Skin epidermis (tissue), 12 donors: ENCODE data around the gene SYTL3.
"Not testable (repeated sequence)": the region's sequence is repeated elsewhere in the genome, so short reads cannot be mapped to it uniquely, and the experiment has no call there.

Experiments
- H3K27ac ChIP-seq, 21 experiments: fragments of 200-600 bp; sonication (generic) in 11 of 21; one replicate each; pipeline ENCODE4 v1.5.0; 2020; ENCODE audit warnings: mild to moderate bottlenecking in 3 of 21, inconsistent platforms in 2 of 21, moderate library complexity in 2 of 21
- H3K4me3 ChIP-seq, 7 experiments: fragments of 200-600 bp; sonication (generic) in 2 of 7; one replicate each; pipeline ENCODE4 v1.5.0; 2020; ENCODE audit warnings: inconsistent platforms in 2 of 7, mild to moderate bottlenecking in 2 of 7, moderate library complexity in 1 of 7

The SYTL3 gene

GRCh38 chr6:158677906-158678578 is 28.2 kb downstream of the SYTL3 start:
- no peak overlapping the region for H3K4me3 ChIP-seq
- H3K27ac ChIP-seq, result no peak overlapping the region

- no peak overlapping the region for H3K27ac ChIP-seq
Observed at GRCh38 chr6:158680015-158680414, 30.2 kb downstream of the SYTL3 start.

GRCh38 chr6:158680481-158680880 is 30.6 kb downstream of the SYTL3 start:
- no peak overlapping the region for H3K4me3 ChIP-seq
- H3K27ac ChIP-seq, result no peak overlapping the region

More at GRCh38 chr6:158680015-158680414, 30.2 kb downstream of the SYTL3 start:
- no peak overlapping the region for H3K4me3 ChIP-seq

- no peak overlapping the region for H3K27ac ChIP-seq
- no peak overlapping the region for H3K4me3 ChIP-seq
Observed at GRCh38 chr6:158684311-158684710, 34.5 kb downstream of the SYTL3 start.

- Histone ChIP-seq H3K27ac (no peak overlapping the region), H3K4me3 (no peak overlapping the region)
Observed at GRCh38 chr6:158684745-158685324, 35.0 kb downstream of the SYTL3 start.

- no peak overlapping the region for H3K4me3 ChIP-seq
- peak overlapping the region in 7 of 21 experiments; percentile 26 to 70 (median 55) for H3K27ac ChIP-seq
Observed at GRCh38 chr6:158686311-158686710, 36.5 kb downstream of the SYTL3 start.

GRCh38 chr6:158686791-158687381 is 37.0 kb downstream of the SYTL3 start:
- no peak overlapping the region for H3K4me3 ChIP-seq
- peak overlapping the region in 12 of 21 experiments; percentile 26 to 70 (median 34) for H3K27ac ChIP-seq

- Histone ChIP-seq H3K4me3 (no peak overlapping the region), H3K27ac (peak overlapping the region in 10 of 21 experiments; percentile 27 to 70 (median 40))
Observed at GRCh38 chr6:158687506-158687905, 37.7 kb downstream of the SYTL3 start.

- no peak overlapping the region for H3K27ac ChIP-seq
Observed at GRCh38 chr6:158688860-158689259, 39.0 kb downstream of the SYTL3 start.

GRCh38 chr6:158694913-158695312 is 45.1 kb downstream of the SYTL3 start:
- Histone ChIP-seq H3K27ac (no peak overlapping the region), H3K4me3 (no peak overlapping the region)

More at GRCh38 chr6:158688860-158689259, 39.0 kb downstream of the SYTL3 start:
- H3K4me3 ChIP-seq, result no peak overlapping the region

- Histone ChIP-seq H3K4me3 (no peak overlapping the region), H3K27ac (no peak overlapping the region)
Observed at GRCh38 chr6:158697811-158698210, 48.0 kb downstream of the SYTL3 start.

- no peak overlapping the region for H3K27ac ChIP-seq
- no peak overlapping the region for H3K4me3 ChIP-seq
Observed at GRCh38 chr6:158698931-158699330, 49.1 kb downstream of the SYTL3 start.

GRCh38 chr6:158701268-158701667 is 51.4 kb downstream of the SYTL3 start:
- not testable (repeated sequence) for H3K4me3 ChIP-seq, H3K27ac ChIP-seq

GRCh38 chr6:158703111-158703836 is 53.4 kb downstream of the SYTL3 start:
- H3K4me3 ChIP-seq, result no peak overlapping the region
- peak overlapping the region in 2 of 21 experiments; percentile 4 to 32 for H3K27ac ChIP-seq

- Histone ChIP-seq H3K27ac (peak overlapping the region in 5 of 21 experiments; percentile 4 to 57 (median 37)), H3K4me3 (peak overlapping the region; percentile 8 to 28 (median 26))
Observed at GRCh38 chr6:158703837-158704822, 54.3 kb downstream of the SYTL3 start.

- Histone ChIP-seq H3K4me3 (no peak overlapping the region), H3K27ac (no peak overlapping the region)
Observed at GRCh38 chr6:158705386-158706126, 55.7 kb downstream of the SYTL3 start.

- no peak overlapping the region for H3K27ac ChIP-seq
- no peak overlapping the region for H3K4me3 ChIP-seq
Observed at GRCh38 chr6:158706369-158706982, 56.6 kb downstream of the SYTL3 start.
